HG02981 (cell line): Measurements from ENCODE around the gene REEP6.
A peak's percentile ranks its signal among the peaks of the same experiment; 100 is the strongest.

Experiments used
- ATAC-seq: cut with Tn5 transposase; IDR thresholded peaks from one replicate; pipeline ENCODE4 v1.9.1; 2021; ENCODE audit warnings: mild to moderate bottlenecking, moderate library complexity; ENCODE audit not compliant: unreplicated experiment

REEP6 gene

DNA sequence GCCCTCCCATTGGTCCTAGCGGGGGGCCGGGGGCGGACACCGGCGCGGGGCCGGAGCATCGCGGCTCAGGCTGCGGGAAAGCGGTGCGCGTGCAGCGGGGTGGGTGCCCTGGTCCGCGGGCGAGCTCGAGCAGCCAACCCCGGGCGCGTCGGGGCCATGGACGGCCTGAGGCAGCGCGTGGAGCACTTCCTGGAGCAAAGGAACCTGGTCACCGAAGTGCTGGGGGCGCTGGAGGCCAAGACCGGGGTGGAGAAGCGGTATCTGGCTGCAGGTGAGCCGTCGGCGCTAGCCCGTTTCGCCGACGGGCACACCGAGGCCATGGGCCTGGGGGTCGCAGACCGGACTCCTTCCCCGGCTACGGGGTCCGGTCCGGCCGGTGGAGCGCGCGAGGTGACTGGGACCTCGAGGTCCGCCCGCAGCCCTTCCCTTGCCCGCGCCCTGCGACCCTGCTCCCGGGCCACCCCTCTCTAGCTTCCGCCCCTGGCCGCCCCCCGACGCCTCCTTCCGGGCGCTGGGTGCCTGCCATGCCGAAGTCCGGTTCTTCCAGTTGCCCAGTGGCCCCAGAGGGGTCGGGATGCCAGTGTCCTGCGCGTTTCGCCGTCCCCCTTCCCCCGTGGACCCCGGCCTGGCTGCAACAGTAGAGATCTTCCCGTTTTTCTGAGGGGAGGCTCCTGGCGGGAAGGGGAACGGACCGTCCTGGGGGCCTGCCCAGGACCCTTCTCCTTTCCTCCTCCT is at the start of gene REEP6:
REEP6 (plus strand) TSS at position 68 of the 735 bp plus-strand sequence; CDS start at position 157, 89 bp downstream.
- ATAC-seq = no peak

DNA sequence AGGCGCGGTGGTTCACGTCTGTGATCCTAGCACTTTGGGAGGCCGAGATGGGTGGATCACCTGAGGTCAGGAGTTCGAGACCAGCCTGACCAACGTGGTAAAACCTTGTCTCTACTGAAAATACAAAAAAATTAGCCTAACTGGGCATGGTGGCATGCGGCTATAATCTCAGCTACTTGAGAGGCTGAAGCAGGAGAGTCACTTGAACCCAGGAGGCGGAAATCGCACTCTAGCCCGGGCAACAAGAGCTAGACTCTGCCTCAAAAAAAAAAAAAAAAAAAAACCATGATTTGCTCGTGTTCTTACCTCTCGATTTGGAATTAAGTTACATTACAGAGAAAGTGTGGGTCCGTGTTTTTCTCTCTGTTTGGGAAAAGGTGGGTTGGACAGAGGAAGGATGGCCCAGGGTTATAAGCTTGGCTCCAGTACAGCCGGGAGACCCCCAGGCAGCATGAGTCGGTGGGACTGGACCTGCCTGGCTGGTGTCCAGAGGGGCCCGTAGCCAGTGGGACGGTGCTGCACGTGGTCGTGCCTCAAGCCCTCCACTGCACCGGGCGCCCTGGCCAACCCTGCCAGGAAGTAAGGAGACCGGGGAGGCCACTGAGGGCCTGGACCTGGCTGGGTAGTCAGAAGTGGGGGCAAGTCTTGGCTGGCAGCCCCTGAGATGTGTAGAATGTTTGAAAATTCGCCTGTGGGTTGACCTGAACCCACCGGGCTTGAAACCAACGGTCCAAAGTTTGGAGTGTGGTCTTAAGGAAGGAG is 49.1 kb upstream of the REEP6 start:
- ATAC-seq = no peak

DNA sequence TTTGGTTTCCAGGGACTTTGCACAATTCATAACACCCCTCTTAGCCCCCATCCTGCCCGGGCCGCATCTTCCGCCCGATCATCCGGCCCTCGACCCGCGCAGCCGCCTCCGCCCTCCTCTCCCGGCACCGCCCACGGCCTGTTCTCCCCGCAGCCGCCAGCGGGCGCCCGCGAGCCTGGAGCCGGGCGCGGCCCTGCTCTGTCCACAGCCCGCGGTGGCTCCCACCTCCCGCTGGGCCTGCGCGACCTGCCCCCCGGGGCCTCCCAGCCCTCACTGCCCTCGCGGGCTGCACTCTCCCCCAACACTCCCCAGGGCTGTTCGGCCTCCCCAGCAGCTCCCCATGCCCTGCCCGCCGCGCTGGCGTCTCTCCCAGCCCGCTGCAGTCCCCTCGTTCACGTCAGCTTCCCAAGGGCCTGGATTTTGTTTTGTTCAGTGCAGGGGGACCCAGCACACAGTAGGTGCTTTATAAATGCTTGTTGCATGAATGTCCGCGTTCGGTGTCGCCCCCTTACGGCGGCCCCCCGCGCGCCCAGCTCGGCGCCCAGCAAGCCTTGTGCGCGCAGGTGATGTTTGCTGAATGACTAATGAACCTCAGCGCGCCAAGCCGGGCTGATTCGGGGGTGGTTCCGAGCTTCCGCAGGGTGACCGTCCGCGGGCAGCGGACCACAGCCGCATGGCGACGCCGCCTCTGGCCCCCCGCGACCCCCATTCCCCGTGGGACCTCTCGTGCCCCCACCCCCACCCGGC is 45.6 kb upstream of the REEP6 start:
- peak; percentile 66 for ATAC-seq

DNA sequence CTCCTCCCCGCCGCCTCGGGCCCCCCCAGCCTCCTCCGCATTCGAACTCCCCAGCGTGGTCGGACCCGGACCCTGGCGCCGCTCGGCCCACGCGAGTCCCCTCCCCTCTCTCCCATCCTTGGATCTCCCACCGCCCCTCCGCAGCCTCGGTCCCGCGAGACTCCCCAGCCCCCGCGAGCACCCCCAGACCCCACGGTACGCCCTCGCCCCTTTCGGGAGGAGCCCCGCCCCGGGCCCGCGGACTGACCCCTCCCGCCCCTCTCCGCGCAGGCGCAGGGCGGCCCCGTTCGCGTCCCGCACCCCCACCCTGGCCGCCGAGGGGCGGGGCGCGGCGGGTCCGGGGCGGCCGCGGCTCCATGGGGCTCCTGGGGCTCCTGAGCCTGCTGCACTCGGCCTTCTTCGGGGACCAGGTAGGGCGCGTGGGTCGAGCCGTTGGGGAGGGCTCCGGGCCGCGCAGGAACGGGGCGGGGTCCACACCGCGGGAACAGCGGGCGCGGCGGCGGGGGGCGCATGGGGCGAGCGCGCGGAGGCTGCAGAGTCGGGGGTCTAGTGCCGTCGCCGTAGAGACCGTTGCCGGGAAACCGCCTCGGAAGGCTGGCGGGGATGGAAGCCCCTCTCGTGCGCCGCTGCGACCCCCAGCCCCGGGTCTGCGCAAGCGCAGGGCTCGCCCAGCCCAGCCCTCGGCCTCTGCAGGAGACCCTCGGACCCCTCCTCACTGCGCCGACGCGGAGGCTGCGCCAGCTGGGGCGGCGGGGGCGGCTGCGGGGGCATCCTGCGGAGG is 44.9 kb upstream of the REEP6 start:
- no peak for ATAC-seq

DNA sequence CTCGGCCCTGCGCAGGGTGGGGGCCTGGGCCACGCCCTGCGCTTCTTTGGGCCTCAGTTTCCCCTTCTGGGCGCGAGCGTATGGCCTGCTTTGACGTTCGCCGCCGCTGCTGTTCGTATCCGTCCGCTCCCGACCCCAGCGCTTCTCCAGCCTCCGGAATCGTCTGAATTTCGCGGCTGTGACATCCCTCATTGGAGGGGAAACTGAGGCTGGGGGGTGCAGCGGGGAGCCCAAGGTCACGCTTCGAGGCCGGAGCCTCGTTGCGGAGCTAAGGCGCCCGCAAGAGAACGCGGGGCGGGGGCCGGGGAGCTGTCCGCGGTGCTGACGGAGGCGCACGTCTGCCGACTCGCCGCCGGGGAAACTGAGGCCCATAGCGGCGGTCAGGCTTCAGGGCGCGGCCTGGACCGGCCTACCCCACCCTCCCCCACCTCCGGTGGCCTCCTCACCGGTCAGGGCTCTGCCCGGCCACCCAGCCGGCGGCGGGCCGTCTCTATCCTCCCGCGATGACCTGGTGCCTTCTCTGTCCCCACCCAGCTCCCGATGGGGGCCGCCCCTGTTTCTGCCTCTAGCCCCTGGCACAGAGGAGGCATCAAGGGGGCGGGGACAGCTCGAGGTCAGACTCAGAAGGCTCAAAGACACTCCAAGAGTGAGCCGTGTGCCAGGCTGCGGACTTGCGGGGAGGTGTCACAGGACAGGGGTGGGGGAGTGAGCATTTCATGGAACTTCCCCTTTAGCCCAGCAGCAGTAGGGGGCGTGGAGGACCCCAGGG is 44.1 kb upstream of the REEP6 start:
- ATAC-seq = no peak

DNA sequence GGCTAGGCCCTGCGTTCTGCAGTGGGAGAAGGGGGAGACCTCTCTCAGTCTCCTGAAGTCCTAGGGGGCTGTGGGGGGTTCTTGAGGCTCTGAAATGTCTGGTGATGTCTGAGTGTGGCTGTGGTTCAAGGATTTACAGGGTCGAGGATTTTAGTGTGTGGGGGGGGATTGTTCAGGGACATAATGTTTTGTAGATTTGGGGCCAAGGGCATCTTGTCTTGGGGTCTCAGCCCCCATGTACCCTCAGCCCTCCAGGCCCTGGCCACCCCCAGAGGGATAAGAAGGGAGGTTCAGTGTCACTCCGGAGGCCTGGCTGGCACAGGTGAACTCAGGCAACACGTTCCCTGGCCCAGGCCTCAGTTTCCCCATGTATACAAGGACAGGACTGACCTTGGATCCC is 43.5 kb upstream of the REEP6 start:
- no peak for ATAC-seq

DNA sequence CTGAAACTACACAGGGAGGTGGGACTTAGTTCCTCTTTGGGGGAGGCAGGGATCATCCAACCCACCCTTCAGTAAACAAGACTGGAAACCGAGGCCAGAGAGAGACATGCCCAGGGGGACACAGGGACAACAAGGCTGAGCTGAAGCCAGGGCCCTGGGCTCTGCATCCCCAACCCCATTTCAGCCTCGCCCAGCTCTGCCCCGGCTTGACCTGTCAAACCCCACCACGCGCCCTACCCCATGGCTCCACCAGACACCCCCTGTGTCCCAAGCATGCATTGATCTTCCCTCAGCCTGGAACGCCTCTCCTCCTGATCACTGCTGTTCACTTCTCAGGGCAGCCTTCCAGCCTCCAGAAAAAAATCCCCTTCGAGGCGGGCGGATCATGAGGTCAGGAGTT is 43.0 kb upstream of the REEP6 start:
- no peak for ATAC-seq

DNA sequence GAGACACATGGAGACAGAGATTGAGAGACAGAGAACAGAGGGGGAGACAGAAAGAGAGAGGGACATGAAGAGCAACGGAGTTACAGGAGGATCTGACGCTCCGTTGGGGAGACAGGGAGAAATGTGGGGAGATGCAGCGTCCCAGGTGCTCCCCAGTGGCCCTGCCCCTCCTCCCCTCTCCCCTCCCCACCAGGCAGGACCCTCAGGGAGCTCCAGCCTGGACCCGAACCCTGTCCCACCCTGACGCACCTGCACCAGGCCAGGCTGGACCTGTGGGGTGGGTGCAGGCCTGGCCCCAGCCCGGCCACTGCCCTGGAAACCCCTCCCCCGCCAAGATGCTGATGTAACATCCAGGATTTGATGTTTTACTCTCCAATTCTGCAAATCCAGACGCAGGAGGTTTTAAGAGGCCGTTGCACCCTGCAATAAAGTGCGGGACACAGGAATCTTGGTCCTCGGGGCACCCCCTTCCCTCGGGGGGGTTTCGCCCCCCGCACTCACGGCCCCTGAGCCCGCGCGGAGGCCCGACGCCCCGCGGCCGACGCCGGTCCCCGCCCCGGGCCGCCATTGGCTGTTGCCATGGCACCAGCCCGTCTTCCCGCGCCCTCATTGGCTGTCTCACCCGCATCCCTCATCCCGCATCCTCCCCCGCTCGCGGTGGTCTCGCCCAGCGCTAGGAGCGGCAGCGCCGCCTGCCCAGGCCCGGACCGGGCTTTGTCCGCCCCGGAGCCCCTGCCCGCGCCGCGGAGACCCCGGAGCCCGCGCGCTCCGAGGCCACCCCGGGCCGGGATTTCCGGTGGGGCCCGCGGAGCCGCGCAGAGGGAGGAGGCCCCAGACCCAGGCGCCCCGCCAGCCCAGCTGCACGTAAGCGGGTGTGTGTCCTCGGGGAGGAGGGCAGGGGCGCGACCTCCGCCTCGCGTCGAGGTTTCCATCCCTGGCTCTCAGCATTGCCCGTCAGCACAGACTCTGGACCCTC is 41.2 kb upstream of the REEP6 start, which contains the start of gene APC2:
APC2 (plus strand) TSS at position 655 of the 976 bp plus-strand sequence. CDS start 2,881 bp downstream, outside the sequence.
- no peak for ATAC-seq

DNA sequence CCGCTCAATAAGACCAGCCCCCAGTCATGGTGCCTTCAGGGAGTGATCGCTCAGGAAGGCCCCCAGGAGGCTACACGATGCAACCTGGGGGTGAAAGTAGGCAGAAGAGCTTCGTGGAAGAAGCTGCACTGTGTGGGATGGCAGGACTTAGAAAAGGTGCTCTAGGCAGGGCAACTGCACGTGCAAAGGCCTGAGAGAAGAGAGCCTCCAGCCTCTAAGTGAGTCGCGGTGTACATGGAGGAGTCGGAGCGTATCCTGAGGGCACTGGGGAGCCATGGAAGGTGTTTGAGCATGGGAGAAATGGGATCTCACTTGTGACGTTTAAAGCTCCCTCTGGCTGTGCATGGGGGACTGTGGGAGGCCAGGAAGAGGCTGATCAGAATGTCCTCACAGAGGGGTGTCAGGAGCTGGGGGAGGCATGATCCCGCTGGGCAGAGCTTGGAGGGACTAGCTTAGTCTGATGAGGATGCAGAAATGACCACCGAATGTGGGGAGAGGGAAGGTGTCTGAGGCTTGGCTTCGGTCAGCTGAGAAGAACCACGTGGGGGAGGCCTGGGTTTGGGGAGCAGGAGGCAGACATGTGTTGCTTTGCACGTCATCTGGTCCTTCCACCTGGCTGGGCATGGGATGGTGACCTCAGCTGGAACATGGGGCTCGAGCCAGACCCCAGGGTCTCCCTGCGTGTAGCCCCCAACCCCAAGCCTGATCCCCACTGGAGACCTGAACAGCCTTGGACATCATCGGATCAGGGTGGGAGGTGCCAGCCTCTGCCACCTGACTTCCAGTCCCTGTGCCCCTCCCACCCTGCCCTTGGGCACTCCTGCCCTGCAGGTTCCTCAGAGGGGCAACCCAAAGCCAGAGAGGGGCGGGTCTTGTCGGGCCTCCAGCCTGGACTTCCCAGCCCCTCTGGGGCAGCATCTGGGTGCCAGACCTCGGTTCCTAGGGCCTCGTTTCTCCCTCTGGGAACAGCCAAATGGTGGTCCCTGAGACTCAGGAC is 39.9 kb upstream of the REEP6 start:
- ATAC-seq = no peak

DNA sequence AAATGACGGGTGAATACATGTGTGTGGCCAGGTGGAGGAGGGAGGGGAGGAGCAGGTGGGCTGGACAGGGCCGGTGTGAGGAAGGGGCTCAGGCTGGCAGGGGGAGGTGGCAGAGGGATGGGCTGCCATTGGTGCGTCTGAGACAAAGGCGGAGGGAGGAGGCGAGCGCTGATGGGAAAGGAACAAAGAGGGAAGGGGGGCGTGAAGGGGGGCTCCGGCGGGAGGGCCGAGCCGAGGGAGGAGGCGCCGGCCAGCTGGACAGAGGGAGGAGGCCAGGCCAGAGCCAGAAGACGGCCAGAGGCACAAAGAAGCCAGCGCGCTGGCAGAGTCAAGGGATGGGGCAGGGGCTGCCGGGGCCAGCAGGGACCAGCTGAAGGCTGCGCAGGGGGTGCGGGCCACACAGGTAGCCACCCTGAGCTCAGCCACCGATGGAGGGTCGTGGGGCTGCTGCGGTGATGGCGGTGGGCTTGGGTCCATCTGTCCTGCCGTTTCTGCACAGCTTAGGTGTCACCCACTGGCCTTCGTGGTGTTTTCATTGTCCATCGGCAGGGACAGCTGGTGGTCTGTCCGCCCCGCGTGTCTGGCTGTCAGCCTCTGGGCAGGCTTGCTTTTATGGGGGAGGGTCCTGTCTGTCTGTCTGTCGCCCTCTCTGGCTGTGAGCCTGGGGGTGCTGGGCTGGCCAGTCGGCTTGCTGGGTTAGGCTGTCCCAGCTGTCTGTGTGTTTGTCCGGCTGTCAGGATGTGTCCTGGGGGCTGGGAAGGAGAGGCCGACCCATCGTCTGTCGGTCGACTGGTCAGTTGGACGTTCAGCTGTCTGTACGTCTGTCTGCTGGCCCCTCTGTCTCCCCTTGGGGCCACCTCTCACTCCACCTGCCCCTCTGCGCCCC is 38.8 kb upstream of the REEP6 start:
- no peak for ATAC-seq

DNA sequence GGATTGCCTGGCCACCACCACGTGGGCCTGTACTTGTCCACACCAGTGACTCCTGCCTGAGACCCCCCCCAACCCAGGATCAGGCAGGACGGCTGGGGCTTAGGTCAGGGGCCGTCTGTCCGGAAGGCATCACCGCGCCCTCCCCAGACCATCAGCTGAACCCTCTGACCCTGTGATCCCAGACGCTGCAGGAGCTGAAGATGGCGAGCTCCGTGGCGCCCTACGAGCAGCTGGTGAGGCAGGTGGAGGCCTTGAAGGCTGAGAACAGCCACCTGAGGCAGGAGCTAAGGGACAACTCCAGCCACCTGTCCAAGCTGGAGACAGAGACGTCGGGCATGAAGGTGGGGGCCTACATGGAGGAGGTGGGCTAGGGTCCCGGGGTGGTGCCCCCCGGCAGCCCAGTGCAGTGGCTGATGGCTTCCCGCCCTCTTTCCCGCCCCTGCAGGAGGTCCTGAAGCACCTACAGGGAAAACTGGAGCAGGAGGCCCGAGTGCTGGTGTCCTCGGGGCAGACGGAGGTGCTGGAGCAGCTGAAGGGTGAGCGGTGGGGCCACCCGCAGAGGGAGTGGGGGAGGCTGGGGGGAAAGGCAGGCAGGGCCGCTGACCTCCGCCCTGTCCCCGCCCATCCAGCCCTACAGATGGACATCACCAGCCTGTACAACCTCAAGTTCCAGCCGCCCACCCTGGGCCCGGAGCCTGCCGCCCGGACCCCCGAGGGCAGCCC is 38.0 kb upstream of the REEP6 start:
- no peak for ATAC-seq

DNA sequence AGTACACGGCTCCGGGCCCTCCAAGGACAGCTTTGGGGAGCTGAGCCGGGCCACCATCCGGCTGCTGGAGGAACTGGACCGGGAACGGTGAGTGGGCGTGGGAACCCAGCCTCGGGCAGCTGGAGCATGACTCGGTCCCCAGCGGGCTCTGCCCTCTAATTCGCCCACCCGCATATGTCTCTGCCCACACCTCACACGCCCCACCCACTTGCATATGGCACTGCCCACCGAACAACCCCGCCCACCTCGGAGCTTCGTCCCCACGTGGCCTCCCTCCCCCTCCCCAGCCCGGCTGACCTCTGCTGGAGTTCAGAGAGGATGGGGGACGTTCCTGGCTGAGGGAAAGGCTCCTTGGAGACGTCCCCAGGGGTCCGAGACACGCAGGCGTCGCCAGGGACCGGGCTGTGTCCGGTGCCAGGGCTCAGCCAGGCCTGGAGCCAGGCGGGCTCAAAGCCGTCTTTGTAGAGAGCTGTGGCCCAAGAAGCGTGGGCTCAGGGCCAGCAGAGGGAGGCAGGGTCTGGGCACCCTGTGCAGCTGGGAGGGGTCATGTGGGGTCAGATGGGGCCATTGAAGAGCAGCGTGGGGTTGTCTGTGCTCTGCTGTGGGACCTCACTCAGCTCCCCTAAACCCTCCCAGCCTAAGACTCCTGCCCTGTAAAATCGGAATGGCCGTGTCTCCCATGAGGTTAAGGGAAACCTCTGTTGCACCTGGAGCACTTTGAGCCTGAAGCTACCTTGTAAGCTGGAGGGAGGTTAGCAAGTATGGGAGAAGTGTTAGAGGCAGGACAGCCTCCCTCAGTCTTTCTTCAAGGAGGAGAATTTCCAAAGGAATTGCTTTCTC is 37.2 kb upstream of the REEP6 start:
- ATAC-seq = no peak

DNA sequence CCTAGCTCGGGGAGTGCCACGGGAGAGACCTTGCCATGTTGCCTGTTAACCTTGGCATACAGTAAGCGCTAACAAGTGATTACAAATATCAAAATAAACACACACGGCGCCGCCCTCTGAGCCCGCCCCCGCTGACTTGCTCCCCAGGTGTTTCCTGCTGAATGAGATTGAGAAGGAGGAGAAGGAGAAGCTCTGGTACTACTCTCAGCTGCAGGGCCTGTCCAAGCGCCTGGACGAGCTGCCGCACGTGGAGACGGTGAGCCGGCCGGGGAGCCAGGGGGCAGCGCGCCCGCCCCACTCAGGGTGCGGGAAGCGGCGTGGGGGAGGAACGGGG is 36.0 kb upstream of the REEP6 start:
- ATAC-seq = no peak

DNA sequence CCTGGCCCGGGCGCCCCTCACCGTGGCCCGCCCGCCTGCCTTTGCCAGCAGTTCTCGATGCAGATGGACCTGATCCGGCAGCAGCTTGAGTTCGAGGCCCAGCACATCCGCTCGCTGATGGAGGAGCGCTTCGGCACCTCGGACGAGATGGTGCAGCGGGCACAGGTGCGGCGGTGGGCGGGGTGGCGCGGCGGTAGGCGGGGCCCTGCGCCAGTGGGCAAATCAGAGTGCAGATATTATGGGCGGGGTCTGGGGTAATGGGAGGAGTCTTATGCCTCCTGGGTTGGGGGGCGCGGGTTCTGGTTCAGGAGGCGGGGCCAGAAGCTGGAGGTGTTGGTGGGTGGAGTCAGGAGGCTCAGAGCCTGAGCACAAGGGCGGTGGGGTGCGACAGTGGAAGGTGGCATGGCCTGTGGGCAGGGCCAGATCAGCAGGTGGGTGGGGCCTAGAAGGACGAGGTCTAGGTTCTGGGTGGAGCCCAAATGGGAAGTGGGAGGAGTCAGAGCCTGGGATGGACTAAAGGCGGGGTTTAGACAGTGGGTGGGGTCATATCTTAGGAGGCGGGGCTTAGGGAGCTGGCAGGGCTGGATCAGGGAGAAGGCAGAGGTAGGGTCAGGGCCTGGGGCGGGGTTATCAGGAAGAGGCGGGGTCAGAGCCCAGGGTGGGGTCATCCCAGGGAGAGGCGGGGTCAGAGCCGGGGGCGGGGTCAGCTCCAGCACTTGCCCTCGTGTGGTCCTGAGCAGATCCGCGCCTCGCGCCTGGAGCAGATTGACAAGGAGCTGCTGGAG is 35.5 kb upstream of the REEP6 start:
- ATAC-seq = no peak
